Astrocyte of the hippocampus (primary cell): ENCODE data around the gene PFKP.
"Not testable (repeated sequence)": the region's sequence is repeated elsewhere in the genome, so short reads cannot be mapped to it uniquely, and the experiment has no call there.

Source experiments
- DNase-seq: peaks from one replicate; pipeline ENCODE4 v3.0.0; 2011; ENCODE audit warnings: low read depth, low spot score

PFKP gene

GRCh38 chr10:3154666-3155065, 87.3 kb downstream of the PFKP start:
- DNase-seq, result no peak

DNA sequence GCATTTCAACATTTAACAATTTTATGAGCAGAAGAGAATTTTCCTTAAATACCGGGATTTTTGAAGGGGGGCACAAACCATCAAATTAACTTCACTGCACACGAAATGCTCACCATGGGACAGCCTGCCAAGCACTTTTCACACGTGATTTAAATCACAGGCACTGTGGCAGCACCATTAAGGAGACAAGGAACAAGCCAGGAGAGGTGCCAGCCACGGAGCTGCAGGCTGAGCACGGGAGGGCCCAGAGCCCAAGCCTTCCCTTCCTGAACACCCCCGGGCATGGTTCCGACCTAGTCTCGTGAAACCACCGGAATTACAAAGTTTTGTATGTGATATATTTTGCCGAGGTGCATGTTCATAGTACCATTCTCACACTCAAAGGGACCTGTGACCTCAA, 91.8 kb downstream of the PFKP start:
- DNase-seq, result no peak

DNA sequence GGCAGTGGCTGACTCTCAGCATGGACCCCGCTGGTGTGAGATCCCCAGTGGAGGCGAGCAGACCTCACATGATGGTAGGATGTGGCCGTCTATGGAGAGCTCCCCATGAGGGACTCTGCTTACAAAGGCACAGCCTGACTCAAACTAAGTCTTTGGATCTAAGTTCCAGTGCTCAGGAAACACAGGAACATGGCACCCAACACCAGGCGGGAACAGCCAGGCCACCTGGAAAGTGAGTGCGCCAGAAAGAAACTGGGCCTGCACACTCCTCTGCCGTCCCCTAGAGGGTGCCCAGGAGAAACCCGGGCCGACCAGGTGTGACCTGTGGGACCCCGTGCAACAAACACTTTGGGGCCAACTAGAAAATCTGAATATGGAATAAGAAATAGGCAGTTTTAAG, 95.2 kb downstream of the PFKP start:
- no peak for DNase-seq

- DNase-seq, result no peak
Observed at GRCh38 chr10:3163879-3164278, 96.5 kb downstream of the PFKP start.

- no peak for DNase-seq
Observed at GRCh38 chr10:3165196-3165595, 97.8 kb downstream of the PFKP start.

- no peak for DNase-seq
Observed at GRCh38 chr10:3166496-3167290, 99.3 kb downstream of the PFKP start.

GRCh38 chr10:3167611-3168330, 100.4 kb downstream of the PFKP start:
- DNase-seq, result no peak

GRCh38 chr10:3169271-3169670, 101.9 kb downstream of the PFKP start:
- no peak for DNase-seq

GRCh38 chr10:3169673-3170072, 102.3 kb downstream of the PFKP start:
- no peak for DNase-seq

DNA sequence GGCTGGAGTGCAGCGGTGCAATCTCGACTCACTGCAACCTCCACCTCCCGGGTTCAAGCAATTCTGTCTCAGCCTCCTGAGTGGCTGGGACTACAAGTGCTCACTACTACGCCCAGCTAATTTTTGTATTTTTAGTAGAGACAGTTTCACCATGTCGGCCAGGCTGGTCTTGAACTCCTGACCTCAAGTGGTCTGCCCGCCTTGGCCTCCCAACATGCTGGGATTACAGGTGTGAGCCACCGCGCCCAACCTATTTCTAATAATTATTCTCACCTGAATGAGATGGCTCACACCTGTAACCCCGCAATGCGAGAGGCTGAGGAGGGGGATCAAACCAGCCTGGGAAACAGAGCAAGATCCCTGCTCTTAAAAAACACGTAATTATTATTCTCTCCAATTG, 104.1 kb downstream of the PFKP start:
- DNase-seq, result not testable (repeated sequence)

DNA sequence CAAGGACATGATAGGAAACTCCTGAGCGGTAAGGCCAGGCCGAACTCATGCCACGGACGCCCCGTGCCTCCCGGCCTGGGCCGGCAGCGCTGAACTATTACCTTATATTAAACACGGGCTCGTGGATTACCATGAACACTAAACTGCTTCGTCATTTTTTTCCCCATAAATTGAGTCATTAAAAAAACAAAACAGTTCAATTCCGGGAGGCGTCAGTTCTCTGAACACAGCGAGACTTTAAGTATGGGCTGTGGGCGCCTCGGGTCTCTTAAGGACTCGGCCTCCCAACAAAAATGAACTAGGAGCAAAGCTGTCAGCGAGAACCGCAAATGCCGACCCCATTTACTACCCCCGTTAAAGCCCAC, 104.7 kb downstream of the PFKP start:
- peak; percentile 68 for DNase-seq

DNA sequence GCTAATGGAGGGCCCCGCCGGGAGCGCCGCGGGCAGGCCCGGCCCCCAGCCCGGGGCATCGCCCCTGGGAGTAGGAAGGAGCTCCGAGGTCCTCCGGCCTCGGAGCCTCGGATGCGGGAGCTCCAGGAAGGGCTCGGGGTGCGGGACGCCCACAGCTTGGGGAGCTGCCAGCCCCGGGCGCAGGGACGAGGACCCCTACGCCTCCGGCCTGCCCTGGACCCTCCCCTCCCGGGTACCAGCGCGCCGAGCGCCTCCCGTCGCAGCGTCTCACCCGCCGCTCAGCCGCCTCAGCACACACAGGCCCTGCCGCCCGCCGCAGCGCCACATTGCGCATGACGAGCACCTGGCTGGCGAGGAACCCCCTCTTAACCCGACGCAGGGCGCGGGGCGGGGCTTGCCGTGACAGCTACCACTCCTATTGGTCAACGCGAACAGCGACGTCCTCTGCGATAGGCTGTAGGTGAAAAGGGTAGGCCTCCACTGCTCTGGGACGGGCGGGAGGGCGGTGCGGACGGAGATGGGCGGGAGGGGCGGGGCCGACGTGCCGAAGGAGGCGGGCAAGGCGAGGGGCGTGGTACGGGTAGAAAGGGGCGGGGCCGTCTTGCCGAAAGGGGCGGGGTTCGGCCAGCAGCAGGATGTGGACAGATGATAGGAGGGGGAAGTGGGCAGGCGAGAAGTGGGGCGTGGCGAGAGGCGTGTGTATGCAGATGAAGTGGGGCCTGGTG, 105.3 kb downstream of the PFKP start, which contains the start of gene PITRM1:
PITRM1 (minus strand) TSS at position 337 of the 725 bp plus-strand sequence; CDS start at position 327, 10 bp downstream.
- peak; percentile 100 for DNase-seq

- DNase-seq, result no peak
Observed at GRCh38 chr10:3173171-3173878, 106.0 kb downstream of the PFKP start.

- no peak for DNase-seq
Observed at GRCh38 chr10:3178042-3178441, 110.7 kb downstream of the PFKP start.

- no peak for DNase-seq
Observed at GRCh38 chr10:3179174-3179573, 111.8 kb downstream of the PFKP start.

- DNase-seq, result no peak
Observed at GRCh38 chr10:3180355-3181025, 113.1 kb downstream of the PFKP start.

- no peak for DNase-seq
Observed at GRCh38 chr10:3185386-3185785, 118.0 kb downstream of the PFKP start.

- no peak for DNase-seq
Observed at GRCh38 chr10:3186368-3186767, 119.0 kb downstream of the PFKP start.
